SK-N-SH (cell line): ENCODE data around the gene CLASP2.

Experiments
- CTCF ChIP-seq: fragments of 200-600 bp; sonication (generic); IDR thresholded peaks from 2 replicates; pipeline ENCODE4 v1.6.1; 2017; ENCODE audit warnings: antibody characterized with exemption, mild to moderate bottlenecking, moderate library complexity
- EP300 ChIP-seq, 2 experiments: IDR thresholded peaks; 2 replicates each; pipeline versions ENCODE4 v1.4.0 to v1.6.1; 2012; ENCODE audit warnings: borderline replicate concordance in 1 of 2, low read depth in 1 of 2, low read length in 1 of 2
- MEF2A ChIP-seq: IDR thresholded peaks from 2 replicates; pipeline ENCODE4 v1.4.0; 2012; ENCODE audit warnings: low read depth, borderline replicate concordance
- PBX3 ChIP-seq: IDR thresholded peaks from 2 replicates; pipeline ENCODE4; 2012
- RAD21 ChIP-seq: IDR thresholded peaks from 2 replicates; pipeline ENCODE4 v1.6.1; 2012; ENCODE audit warnings: mild to moderate bottlenecking, low read length
- USF1 ChIP-seq: IDR thresholded peaks from 2 replicates; pipeline ENCODE4 v1.4.0; 2012; ENCODE audit warnings: low read depth, borderline replicate concordance

- TF ChIP-seq PBX3: no peak
- no peak for TF ChIP-seq CTCF
- TF ChIP-seq RAD21: no peak
- TF ChIP-seq MEF2A: no peak
- no peak for TF ChIP-seq EP300 (IDR thresholded peaks at IDR 0.05; ENCODE audit: borderline replicate concordance in 1 of 2, low read depth in 1 of 2, low read length in 1 of 2)
- TF ChIP-seq USF1: no peak
These were observed 135.8 kb downstream of the CLASP2 start for GRCh38 chr3:33582234-33582633.
